DOHH2 (cell line): Measurements from ENCODE around the gene FGFR1OP2.

Experiments
- EZH2phosphoT487 ChIP-seq: fragments of 200-600 bp; sonication (generic); IDR thresholded peaks from 2 replicates; pipeline ENCODE4 v1.6.1; 2017; ENCODE audit warnings: borderline replicate concordance, mild to moderate bottlenecking, antibody characterized with exemption, low read length, moderate library complexity, mixed read lengths
- TF ChIP-seq, protein P1 (sequence below): fragments of 200-600 bp; sonication (generic); IDR thresholded peaks from one replicate; pipeline ENCODE4 v1.5.1; 2014; ENCODE audit warnings: antibody characterized with exemption, mild to moderate bottlenecking, low read depth, low read length; ENCODE audit not compliant: poor library complexity, severe bottlenecking

GRCh38 chr12:27000961-27001360 lies 62.7 kb downstream of the FGFR1OP2 start:
- TF ChIP-seq, protein P1, sequence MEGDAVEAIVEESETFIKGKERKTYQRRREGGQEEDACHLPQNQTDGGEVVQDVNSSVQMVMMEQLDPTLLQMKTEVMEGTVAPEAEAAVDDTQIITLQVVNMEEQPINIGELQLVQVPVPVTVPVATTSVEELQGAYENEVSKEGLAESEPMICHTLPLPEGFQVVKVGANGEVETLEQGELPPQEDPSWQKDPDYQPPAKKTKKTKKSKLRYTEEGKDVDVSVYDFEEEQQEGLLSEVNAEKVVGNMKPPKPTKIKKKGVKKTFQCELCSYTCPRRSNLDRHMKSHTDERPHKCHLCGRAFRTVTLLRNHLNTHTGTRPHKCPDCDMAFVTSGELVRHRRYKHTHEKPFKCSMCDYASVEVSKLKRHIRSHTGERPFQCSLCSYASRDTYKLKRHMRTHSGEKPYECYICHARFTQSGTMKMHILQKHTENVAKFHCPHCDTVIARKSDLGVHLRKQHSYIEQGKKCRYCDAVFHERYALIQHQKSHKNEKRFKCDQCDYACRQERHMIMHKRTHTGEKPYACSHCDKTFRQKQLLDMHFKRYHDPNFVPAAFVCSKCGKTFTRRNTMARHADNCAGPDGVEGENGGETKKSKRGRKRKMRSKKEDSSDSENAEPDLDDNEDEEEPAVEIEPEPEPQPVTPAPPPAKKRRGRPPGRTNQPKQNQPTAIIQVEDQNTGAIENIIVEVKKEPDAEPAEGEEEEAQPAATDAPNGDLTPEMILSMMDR: no peak
- no peak for TF ChIP-seq EZH2phosphoT487
